Fibroblast of peridontal ligament (primary cell): ENCODE data around the gene TLCD3A.
"Not testable (repeated sequence)": the region's sequence is repeated elsewhere in the genome, so short reads cannot be mapped to it uniquely, and the experiment has no call there.

Experiments used
- DNase-seq: peaks from one replicate; pipeline ENCODE4 v3.0.0-alpha.2; 2010; ENCODE audit errors: extremely low read depth

The TLCD3A gene

GRCh38 chr17:748604-749003, 16.2 kb downstream of the TLCD3A start:
- not testable (repeated sequence) for DNase-seq

DNA sequence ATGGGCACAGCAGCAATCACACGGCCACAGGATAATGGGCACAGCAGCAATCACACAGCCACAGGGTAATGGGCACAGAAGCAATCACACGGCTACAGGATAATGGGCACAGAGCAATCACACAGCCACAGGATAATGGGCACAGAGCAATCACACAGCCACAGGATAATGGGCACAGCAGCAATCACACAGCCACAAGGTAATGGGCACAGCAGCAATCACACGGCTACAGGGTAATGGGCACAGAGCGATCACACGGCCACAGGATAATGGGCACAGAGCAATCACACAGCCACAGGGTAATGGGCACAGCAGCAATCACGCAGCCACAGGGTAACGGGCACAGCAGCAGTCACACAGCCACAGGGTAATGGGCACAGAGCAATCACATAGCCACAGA, 17.0 kb downstream of the TLCD3A start:
- not testable (repeated sequence) for DNase-seq

GRCh38 chr17:750431-751037, 18.1 kb downstream of the TLCD3A start:
- DNase-seq, result no peak

- DNase-seq, result peak; percentile 40
Measured at GRCh38 chr17:751269-752001, 19.0 kb downstream of the TLCD3A start.

DNA sequence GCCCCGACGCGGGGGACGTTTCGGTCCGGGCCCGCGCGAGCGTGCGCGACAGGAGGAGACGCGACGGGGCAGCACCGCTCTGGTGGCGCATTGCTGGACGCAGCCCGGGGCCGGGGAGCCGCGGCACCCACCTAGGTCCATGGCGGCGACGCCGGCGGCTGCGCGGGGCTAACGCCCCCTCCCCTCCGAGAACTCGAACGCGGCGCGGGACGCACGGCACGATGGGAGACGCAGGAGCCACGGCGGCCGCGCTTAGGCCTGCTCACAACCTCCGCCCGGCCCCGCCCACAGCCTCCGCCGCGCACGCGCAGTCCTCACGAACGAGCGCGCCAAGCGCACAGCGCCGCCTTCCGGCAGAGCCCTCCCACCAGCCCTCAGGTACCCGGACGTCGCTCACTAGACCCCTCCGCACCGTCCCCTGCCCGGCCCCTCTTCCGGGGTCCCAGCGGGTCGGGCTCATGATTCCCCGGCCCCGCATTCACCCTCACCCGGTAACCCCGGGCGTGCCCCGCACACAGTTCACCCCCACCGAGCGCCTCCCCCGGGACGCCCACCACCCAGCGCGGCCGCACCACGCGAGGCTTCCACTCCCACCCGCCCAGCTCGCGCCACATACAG, 19.7 kb downstream of the TLCD3A start, which contains the start of gene GEMIN4:
Gene GEMIN4 (minus strand): TSS at position 263 of the 618 bp plus-strand sequence. CDS start 122 bp downstream, at position 141.
- peak; percentile 80 for DNase-seq

DNA sequence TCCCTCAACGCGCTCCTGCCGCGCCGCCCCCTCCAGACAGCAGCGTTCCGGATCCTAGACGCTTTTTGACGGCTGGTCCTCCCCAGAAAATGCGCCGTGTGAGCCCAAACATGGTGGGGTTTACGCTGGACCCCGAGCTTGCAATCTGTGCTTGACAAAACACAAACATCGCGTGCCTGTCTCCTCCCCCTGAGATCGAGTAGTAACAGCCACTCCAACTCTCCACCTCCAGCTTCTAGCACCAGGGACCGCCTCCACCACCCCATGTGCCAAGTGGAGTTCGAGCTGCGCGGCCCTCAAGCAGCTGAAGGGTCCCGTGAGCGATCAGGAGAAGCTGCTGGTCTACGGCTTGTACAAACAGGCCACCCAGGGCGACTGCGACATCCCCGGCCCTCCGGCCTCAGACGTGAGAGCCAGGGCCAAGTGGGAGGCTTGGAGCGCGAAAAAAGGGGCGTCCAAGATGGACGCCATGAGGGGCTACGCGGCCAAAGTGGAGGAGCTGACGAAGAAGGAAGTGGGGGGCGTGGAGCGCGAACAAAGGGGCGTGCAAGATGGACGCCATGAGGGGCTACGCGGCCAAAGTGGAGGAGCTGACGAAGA, 20.3 kb downstream of the TLCD3A start:
- DNase-seq, result peak; percentile 57

DNA sequence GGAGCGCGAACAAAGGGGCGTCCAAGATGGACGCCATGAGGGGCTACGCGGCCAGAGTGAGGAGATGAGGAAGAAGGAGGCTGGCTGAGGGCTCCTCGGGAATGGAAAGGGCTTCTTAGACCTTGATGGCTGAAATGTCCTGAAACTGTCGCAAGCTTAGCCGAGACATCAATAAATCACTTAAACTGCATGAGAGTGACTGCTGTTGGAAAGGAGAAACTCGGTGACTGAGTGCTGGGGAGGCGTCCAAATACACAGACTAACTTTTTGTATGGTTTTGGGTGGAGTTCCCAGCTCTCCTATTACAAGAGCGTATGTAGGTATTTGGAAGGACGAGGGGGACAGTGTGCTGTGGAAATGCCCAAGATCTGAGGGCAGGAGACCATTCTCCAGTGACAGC, 21.0 kb downstream of the TLCD3A start:
- no peak for DNase-seq

GRCh38 chr17:755319-755961, 23.0 kb downstream of the TLCD3A start:
- not testable (repeated sequence) for DNase-seq

GRCh38 chr17:756010-756567, 23.7 kb downstream of the TLCD3A start:
- DNase-seq, result not testable (repeated sequence)

- DNase-seq, result no peak
Measured at GRCh38 chr17:759964-760363, 27.6 kb downstream of the TLCD3A start.

DNA sequence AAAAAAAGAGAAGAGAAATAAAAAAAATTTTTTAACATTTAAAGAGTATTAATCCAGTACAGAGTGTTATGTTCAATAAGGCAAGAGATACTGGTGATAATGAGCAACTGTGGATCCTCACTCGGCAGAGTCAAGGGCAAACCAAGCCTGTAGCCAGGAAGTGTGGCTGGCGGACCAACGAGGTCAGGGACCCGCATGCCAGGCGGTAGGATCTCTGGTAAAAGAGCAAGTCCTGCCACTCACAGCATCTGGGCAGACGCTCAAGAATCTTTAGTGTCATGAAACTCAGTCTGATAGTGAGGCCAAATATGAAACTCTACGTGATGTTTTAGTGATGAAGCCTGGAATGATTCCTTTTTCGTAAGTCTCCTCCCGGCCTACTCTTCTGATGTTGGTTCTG, 28.0 kb downstream of the TLCD3A start:
- DNase-seq, result no peak

GRCh38 chr17:767076-767475, 34.7 kb downstream of the TLCD3A start:
- DNase-seq, result no peak

DNA sequence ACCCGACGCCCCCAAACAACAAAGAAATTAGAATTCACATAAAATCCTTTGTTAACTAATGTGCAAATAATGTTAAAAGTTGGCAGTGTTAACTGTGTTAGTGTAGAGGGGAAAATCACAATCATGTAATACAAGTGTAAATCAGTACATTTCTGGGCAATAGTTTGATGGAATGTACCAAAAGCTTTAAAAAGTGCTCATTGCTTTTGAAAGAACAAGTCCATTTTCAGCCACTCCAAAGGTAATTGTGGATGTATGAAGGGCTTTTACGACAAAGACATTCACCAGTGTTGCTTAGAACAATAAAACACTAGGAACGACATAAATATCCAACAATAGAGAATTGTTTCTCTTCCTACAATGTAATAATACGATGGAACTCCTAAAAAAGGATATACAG, 40.6 kb downstream of the TLCD3A start:
- no peak for DNase-seq

DNA sequence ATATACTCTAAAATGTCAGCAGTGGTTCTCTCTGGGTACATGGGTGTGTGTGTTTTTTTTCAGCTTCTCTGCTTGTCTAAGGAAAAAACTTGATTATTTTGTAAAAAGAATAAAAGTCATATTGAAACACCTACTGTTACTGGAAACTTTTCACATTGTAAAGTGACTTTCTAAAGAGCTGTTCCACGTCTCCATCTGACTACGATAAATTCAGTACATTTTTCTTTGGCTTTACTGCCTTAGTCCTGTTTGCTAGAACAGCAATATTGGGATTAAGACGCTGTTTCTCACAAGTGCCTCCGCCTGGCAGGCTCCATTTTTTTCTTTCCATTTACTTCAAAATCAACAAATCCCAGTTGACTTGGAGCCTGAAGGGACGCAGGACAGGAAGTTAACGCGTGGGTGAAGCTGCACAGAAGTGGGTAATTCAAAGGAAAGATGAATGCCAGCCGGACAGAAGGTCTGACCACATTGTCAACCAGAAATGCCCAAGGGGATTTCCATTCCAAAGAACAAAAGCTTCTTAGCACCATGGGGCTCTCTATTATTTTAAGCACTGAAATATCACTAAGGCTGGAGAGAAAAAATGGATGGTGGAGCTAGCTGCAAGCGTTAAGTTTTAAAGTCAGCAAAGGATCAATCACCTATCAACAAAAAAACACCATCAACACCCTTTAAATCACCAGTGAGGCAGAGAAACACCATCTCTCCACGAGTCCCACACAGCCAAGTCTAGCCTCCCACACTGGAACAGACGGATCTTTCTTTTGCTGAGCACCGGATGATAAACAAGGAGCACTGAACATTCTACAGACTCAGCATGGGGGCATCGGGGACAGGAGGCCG, 41.3 kb downstream of the TLCD3A start:
- DNase-seq, result no peak

- DNase-seq, result no peak
Measured at GRCh38 chr17:774313-774584, 41.9 kb downstream of the TLCD3A start.

- no peak for DNase-seq
Measured at GRCh38 chr17:778096-778495, 45.7 kb downstream of the TLCD3A start.

GRCh38 chr17:781805-782731, 49.7 kb downstream of the TLCD3A start, which contains the start of the genes GLOD4 and MRM3:
Gene GLOD4, minus strand, starts transcription at chr17:782280. Its CDS starts 25 bp downstream, at chr17:782255.
Gene MRM3, plus strand, starts transcription at chr17:782353. Its CDS starts 26 bp downstream, at chr17:782379.
- peak; percentile 84 for DNase-seq

GRCh38 chr17:784143-784542, 51.7 kb downstream of the TLCD3A start:
- DNase-seq, result no peak

GRCh38 chr17:785901-786300, 53.5 kb downstream of the TLCD3A start:
- DNase-seq, result not testable (repeated sequence)
